Ishikawa (cell line): ENCODE data around the gene TMEM89.

ENCODE experiments used
- CEBPB ChIP-seq: IDR thresholded peaks from 2 replicates; pipeline ENCODE4 v1.6.1; 2012
- CREB1 ChIP-seq: IDR thresholded peaks from 2 replicates; pipeline ENCODE4 v1.6.1; 2012; ENCODE audit warnings: low read depth
- EGR1 ChIP-seq: IDR thresholded peaks from 2 replicates; pipeline ENCODE4 v1.6.1; 2012
- MAX ChIP-seq: IDR thresholded peaks from 2 replicates; pipeline ENCODE4 v1.6.1; 2012
- NFIC ChIP-seq: IDR thresholded peaks from 2 replicates; pipeline ENCODE4 v1.6.1; 2012
- RAD21 ChIP-seq: IDR thresholded peaks from 2 replicates; pipeline ENCODE4 v1.6.1; 2012; ENCODE audit warnings: low read depth
- REST ChIP-seq: IDR thresholded peaks from 2 replicates; pipeline ENCODE4 v1.6.1; 2012; ENCODE audit warnings: low read depth, mild to moderate bottlenecking
- TAF1 ChIP-seq: IDR thresholded peaks from 2 replicates; pipeline ENCODE4 v1.6.1; 2012; ENCODE audit warnings: low read depth, mild to moderate bottlenecking
- TCF12 ChIP-seq: IDR thresholded peaks from 2 replicates; pipeline ENCODE4 v1.6.1; 2012; ENCODE audit warnings: low read depth
- TEAD4 ChIP-seq: IDR thresholded peaks from 2 replicates; pipeline ENCODE4 v1.6.1; 2012
- USF1 ChIP-seq: IDR thresholded peaks from 2 replicates; pipeline ENCODE4 v1.6.1; 2012
- YY1 ChIP-seq: IDR thresholded peaks from 2 replicates; pipeline ENCODE4 v1.6.1; 2012; ENCODE audit warnings: low read depth
- ZBTB7A ChIP-seq: IDR thresholded peaks from 2 replicates; pipeline ENCODE4 v1.6.1; 2012; ENCODE audit warnings: low read depth

Gene TMEM89

GRCh38 chr3:48637305-48637704, 15.7 kb upstream of the TMEM89 start:
- TF ChIP-seq YY1 (no peak), RAD21 (no peak), CEBPB (no peak), CREB1 (no peak), REST (no peak), USF1 (no peak), ZBTB7A (no peak)

- TF ChIP-seq TAF1 (no peak), RAD21 (no peak), ZBTB7A (no peak), EGR1 (no peak), MAX (no peak)
Measured at GRCh38 chr3:48636149-48636655, 14.6 kb upstream of the TMEM89 start.

GRCh38 chr3:48635222-48636021, 13.9 kb upstream of the TMEM89 start, which contains the start of gene SLC26A6:
Gene SLC26A6 (minus strand): TSS chr3:48635461. CDS start chr3:48635393, 68 bp downstream.
- TF ChIP-seq NFIC (no peak; the same call in 1 of the 2 replicates), MAX (peak; percentile 64), CREB1 (peak; percentile 9; the same call in 1 of the 2 replicates), TCF12 (0 out of 2 replicates have a peak, but pooled peaks have one; percentile 21), RAD21 (peak; percentile 37; the same call in 1 of the 2 replicates), REST (no peak), TAF1 (peak; percentile 83)

GRCh38 chr3:48634661-48635221, 13.2 kb upstream of the TMEM89 start:
- 0 out of 2 replicates have a peak, but pooled peaks have one; percentile 8 for TF ChIP-seq TCF12
- no peak; the same call in 1 of the 2 replicates for TF ChIP-seq TAF1
- TF ChIP-seq ZBTB7A, result peak; percentile 74

GRCh38 chr3:48633743-48634142, 12.2 kb upstream of the TMEM89 start:
- no peak for TF ChIP-seq YY1
- no peak for TF ChIP-seq TAF1
- no peak for TF ChIP-seq MAX
- TF ChIP-seq USF1, result no peak
- no peak for TF ChIP-seq REST
- TF ChIP-seq NFIC, result no peak
- no peak for TF ChIP-seq CREB1
- no peak for TF ChIP-seq TEAD4
